Measurements from ENCODE around the gene KCNJ15.
A peak's percentile ranks its signal among the peaks of the same experiment; 100 is the strongest.
"Not testable (repeated sequence)": the region's sequence is repeated elsewhere in the genome, so short reads cannot be mapped to it uniquely, and the experiment has no call there.

Gene KCNJ15

DNA sequence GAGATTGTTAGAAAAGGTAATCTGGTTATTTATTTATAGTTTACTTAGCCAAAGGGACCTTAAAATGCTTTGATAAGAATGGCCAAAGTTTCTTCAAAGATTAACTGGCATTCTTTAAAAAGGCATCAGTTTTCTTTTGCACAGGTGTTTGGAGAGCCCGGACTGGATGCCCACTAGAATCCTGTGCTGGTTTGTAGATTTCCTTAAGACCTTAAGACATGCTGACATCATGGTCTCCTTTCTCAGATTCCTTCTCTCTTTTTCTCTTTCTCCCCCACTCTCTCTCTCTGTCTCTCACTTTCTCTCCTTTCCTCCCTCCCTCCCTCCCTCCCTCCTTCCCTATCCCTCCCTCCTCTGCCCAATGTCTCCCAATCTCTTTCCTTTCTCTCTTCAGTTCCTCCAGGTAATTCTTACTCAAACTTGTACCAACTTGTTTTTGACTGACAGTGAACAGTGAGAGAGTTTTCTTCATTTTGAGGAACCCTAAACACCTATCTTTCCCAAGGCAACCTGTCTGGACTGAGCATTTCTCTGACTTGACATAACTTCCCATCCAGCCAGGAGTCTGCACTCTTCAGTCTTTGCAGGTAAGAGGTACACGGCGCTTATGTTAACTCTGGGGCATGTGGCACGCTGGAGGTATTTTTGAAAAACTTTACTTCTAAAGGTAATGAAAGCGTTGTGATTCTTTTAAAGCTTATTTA lies at the start of gene KCNJ15:
Gene KCNJ15, plus strand, starts transcription at position 393 of the 704 bp plus-strand sequence. CDS start 42,271 bp downstream, outside the sequence.
- no peak for DNase-seq

DNA sequence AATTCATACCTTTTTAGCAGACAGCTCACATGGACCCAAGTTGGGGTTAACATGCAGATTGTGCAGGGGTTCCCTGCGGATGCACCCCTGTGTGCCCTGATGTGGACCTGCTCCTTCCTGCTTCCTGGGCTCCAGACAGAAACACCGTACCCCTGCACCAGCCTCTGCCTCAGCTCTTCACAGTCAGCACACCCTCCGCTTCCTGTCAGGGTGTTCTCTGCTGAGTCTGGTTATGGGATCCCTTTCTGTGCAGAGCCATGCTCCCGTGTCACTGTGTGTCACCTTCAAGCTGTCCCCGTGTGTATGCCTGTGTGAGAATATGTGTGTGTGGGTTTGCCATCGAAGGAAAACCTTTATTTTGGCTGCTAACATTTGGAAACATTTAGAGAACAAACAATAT lies 48.7 kb upstream of the KCNJ15 start:
- no peak for DNase-seq

DNA sequence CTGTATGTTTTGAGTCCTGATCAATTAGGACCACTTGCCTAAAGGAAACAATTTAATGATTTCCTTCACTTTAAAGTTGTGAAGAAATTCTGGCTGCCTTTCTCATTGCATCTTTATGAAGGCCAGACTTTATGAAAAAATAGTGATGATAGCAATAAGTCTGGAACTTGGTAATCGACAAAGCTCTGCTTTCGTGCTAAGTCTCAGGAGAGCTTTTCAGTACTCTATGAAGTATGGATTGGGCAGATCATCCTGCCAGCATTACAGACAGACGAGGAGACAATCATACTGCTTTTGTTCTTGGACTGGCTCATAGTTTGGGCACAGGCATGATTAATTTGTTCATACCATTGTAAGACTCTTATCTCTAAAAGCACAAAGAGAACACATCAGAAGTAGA lies 45.5 kb upstream of the KCNJ15 start:
- no peak for DNase-seq

DNA sequence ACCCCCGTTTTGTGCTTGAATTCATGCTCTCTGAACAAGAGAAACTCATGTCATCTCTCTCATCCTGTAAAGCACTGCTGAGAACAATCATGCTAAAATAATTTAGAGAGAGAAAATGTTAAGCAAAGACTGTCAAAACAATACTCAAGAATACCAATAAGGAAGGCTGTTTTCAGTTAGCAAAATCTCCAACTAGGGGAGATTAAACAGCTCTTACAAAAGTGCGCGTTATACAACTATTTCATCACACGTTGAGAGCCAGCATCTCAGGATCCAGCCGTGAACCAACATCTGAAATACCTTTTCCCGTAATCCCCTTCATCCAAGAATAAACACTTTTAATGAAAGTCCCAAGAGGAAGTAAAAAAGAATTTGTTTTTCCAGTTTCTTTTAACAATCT lies 44.1 kb upstream of the KCNJ15 start:
- no peak for DNase-seq

DNA sequence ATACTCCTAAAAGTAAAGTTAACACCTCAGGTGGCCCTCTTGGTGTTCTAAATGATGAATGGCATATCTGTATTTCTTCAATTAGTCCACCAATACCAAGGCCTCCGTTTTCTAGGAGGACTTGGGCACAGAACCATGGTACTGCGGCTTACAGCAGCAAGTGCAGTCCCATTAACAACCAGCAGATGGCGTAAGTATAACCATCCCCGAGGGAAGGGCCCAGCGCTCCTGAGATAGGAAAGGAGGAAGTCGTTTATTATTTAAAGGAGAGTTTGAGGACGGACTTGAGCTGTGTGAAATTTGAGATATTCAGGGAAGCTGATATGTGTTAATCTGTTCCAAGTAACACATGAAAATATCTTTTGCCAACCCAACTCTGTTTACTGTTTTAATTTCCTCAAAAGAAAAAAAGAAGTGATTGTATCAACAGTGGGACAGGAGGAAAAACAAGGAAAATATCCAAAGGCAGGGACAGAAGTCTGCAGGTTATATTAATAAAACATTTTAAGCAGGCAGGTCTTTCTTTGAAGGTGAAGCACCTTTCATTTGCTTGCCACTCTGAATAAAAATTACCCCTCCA lies 37.7 kb upstream of the KCNJ15 start:
- DNase-seq = peak; percentile 94

DNA sequence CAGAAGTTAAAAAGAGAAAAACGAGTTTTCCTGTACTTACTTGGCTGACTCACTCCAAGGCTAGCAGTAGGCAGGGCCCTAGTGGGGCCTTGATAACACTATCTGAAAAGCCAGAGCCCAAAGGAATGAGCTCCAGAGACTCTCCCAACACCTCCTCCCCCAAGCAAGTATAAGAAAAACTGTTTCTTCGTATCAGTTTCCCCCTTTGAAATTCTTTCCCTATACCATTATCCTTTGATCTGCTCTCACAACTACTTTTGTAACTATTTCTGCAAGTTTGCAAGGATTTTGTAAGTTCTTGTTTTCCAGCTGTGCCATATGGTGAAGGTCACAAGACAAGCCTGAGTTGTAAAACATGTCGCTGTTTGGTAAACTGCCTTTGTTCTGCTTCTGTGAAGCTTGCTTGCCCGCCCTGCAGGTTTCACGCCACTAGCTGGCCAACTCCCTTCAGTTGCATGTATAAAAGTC lies 36.5 kb upstream of the KCNJ15 start:
- no peak for DNase-seq

DNA sequence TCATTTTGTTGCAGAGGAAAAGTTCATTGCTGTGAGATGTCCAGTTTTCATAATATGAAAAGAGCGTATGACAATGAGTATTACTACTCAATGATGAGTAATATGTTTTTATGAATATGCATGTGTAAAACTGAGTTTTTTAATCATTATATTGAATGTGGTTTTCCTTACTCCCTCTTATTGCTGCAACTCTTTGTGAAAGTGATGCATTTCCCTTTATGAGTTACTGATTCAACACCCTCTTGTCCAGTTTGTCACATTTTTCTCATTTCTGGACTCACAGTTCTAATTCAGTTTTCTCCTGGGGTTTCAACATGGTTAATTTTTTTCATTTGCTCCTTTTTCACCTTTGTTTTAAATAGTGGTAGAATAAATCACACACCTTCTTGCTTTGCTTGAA lies 35.2 kb upstream of the KCNJ15 start:
- DNase-seq = no peak

DNA sequence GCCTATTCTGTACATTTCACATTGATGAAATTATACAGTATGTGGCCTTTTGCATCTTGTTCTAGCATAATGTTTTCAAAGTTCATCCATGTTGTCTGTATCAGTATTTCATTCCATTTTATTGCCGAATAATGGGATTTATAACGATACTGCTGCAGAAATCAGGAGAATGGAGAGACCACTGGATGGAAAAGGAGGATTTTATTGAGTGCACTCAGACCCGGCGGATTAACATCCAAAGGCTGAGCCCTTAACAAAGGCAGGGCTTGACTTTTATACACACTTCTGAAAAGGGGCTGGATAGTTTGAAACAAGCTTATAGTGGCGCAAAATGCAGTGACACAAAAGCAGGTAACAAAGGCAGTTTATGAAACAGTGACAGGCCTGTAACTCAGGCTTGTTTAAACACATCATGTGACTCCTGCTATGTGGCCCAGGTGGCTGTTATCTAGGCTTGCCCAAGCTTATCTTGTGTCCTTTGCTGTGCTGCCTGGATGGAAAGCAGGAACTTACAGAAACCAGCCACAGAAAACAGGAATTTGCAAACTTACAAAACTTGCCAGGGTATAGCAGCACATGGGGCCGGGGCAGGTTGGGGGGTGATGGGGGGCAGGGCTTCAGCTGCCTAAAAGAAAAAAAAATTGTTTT lies 32.8 kb upstream of the KCNJ15 start:
- DNase-seq = no peak

DNA sequence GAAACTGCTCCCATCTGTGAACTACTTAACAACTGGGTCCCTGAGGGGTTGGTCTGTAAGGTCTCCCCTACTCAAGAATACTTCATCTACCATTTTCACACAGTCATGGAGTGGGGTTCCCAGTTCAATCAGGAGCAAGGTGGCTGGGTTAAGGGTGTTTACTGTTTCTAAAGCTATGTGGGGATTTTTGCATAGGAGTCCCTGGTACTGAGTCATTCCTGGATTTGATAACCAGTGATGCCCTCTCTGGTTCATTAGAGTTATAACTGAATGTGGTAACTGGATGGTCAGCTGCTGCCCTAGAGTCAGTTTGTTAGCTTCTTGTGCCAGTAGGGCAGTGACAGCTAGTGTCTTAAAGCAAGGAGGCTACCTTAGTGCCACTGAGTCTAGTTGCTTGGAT lies 29.4 kb upstream of the KCNJ15 start:
- no peak for DNase-seq

DNA sequence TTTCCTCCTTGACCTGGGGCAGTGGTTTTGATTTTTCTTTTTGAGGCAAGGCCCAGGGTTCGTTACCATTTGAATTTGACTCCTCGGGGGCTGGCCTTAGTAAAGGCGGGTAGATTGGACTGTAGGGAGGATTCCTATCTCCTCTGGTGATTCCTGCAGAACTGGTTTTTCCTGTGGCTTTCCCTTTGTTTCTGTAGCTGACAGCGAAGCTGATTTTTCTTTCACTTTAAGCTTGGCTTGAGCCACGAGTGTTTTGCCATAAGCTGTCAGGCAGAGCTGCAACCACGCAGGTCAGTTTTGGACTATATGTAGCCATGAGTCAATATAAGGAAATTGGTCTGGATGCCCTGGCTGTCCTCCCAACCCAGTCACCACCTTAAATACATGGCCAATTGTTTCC lies 28.7 kb upstream of the KCNJ15 start:
- DNase-seq = peak; percentile 92

DNA sequence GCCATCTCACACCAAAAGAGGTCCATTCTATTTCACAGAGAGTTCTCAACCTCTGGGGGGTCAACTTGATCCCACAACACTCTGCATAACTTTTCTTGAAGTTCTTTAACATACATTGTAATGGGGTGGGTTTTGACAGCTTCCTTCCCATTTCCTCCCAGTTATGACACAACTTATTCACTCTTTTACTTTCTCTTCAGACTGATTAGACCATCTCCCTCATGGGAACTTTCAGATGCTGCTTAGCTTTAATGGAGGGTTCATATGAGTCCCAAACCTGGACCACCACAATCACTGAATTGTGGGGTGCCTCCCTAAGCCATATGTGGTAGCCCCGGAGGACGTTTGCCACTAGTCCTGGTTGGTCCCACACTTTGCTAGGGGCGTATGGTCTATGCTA lies 28.3 kb upstream of the KCNJ15 start:
- no peak for DNase-seq

DNA sequence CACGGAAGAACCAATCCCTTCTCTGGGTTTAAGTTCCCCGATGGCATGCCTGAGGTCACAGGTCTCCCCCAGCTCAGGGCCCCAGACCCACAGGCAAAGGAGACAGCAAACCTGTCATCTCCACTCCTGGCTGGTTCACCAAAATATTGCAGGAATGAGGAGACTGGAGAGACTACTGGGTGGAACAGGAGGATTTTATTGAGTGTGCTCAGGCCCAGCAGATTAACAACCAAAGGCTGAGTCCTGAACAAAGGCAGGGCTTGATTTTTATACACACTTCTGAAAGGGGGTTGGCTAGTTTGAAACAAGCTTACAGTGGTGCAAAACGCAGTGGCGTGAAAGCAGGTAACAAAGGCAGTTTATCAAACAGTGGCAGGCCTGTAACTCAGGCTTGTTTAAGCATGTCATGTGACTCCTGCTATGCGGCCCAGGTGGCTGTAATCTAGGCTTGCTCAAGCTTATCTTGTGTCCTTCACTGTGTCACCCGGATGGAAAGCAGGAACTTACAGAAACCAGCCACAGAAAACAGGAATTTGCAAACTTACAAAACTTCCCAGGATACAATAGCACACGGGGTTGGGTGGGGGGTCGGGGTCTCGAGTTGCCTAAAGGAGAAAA lies 27.4 kb upstream of the KCNJ15 start:
- no peak for DNase-seq

DNA sequence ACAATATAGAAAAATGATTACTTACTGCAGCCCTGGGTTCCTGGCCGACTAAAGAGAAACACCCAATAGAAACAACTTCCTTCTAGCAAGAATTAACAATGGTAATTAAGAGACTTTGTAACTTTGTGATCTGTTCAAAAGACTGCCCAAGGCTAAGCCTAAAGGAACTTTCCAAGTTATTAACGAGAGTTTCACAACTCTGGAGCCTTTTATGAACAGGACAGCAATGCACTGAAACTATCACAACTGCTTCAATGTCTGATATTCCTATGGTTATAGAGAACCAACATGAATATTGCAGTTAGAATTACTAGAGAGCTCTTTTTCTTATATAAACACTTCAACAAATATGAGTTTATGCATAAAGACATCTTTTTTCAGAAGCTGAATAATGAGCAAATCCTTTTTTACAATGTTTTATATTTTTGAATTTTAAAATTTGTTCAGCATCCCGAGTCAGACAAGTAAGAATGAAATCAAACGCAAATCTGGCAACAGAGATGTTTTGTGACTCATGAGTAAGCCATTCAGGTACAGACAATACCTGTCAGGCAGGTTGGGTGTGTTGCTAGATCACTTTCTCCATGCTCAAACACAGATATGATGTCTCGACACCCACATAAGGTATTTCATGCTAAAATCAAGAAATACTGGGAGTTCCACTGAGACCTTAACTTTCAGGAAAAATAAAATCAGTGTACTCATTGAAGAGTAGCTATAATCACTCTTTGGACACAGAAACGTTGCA lies 22.2 kb upstream of the KCNJ15 start:
- peak; percentile 11 for DNase-seq

DNA sequence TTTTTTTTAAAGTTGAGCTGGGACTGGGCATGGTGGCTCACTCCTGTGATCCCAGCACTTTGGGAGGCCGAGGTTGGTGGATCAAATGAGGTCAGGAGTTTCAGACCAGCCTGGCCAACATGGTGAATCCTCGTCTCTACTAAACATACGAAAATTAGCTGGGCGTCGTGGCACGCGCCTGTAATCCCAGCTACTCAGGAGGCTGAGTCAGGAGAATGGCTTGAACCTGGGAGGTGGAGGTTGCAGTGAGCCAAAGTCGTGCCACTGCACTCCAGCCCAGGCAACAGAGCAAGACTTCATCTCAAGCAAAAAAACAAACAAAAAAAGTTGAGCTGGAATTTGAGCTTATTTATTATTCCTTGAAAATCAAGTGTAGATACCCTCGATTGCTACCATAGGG lies 21.5 kb upstream of the KCNJ15 start:
- not testable (repeated sequence) for DNase-seq

DNA sequence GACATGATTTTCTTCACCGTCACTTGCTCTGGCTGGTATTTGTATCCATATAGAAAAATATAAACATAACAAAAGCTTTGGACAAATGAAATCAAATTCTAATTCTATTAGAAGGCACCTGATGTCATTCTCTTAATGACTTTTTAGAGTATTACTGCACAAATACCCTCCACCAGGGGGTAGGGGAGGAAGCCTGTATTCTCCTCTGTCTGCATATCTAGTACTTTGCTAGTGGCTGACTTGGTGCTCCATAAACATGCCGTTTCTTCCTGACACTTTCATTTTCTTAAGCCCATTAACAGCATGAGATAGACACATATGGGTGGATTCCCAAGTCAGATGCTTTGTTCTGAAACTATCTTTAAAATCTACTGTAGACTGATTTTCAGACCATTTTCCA lies 20.6 kb upstream of the KCNJ15 start:
- no peak for DNase-seq

DNA sequence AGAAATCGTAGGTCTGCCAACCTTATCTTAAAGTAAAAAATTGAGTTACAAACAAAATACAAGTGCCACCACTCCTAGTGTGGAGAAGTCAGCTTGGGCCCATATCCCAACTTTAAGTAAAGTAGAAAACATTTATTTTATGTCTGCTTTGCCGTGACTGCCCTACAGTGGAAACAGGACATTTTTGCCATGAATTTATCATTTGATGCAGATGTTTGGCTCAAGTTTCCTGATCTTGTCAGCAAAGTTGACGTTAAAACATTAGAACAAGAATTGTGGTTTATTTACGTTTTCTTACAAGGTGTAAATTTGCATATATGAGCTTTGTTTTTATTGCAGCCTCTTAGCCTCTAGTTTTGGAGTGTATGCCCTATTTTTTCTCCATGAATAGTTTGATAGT lies 17.1 kb upstream of the KCNJ15 start:
- DNase-seq = no peak

DNA sequence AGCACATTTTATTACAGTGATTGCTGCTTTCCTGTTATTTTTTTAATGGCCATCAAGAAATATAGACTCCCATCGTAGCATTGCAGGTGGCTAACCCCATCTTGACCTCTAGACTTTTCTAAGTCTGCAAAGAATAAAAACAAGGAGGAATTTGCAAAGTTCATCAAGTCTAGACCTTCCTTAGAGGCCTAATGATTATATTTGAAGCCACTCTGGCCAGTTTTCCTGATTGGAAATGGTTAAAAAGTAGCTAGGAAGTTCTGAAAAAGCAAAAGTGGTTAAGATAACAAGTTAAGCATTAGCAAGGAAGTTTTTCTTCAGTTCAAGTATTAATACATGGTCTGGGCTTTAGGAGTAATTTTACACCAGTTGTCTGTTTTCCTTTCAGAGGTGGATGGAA lies 16.7 kb upstream of the KCNJ15 start:
- DNase-seq = no peak

DNA sequence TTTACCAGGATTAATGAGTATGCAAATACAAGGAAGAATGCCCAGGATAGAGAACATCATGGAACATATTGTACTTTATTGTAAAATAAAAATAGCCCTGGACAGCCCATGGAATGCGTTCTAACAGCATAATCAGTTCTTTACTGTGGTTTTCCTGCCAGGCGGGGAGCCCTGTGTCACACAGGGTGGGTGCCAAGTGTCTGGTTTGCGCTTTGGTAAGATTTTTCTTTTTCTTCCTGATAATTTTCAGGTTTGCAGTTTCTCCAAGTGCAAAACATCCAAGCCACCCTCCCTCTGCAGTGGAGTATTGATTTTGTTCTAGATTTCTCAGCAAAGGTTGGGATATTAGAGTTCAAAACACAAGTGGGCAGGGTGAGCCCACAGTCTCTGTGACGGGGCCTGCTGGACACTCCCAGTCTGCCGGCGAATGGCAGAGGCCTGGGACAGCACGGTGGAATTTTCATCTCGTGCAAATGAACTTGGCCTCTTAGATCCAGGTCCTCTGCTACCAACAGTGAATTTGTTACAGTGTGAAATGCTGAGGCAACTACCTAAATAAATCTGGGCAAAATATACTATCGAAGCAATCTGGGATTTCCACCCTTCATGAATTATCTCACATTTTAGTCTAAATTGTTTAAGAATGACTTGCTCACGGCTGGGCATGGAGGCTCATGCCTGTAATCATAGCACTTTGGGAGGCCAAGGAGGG lies 15.6 kb upstream of the KCNJ15 start:
- no peak for DNase-seq

DNA sequence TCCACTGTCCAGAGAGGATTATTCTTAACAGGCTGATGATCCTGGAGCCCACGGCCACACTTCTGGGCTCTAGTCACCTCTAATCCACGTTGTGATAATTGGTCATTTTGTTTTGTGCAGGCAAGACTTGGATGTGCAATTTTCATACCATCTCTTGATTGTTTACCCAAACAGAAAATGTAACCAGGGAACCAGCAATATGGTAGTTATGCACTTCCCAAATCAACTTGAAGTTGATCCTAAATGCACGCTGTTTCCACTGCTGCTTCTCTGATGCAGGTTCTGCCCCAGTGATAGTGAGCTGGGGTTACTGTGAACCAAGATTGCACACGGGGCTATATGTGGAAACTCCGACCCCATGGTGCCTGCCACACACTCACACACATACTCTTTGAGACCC lies 14.7 kb upstream of the KCNJ15 start:
- no peak for DNase-seq

DNA sequence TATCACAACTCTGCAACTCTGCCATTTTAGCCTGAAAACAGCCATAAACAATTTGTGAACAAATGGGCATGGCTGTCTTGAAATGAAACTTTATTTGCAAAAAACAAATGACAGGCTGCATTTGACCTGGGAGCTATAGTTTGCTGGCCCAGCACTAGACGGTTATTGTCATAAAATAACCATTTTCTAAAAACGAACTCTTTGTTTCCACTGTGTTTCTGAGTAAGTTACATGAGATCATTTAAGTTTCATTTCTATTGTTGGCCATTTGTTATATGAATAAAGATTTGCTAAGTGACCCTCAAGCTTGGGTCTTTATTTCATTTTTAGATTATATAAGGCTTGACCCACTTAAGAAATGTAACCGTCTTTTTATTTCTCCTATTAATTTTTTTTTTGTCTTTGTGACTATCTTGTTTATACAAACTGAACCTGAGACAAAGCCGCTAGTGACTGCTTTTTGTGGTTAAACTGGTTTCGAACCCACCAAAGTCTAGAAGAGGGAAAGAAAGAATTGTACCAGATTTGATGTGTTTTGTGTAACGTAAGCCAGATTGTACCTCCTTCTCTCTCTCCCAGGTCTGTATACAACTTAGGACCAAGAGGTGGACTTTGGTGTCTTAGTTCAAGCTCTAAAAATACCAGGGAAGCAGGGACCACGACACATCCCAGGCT lies 12.9 kb upstream of the KCNJ15 start:
- no peak for DNase-seq

DNA sequence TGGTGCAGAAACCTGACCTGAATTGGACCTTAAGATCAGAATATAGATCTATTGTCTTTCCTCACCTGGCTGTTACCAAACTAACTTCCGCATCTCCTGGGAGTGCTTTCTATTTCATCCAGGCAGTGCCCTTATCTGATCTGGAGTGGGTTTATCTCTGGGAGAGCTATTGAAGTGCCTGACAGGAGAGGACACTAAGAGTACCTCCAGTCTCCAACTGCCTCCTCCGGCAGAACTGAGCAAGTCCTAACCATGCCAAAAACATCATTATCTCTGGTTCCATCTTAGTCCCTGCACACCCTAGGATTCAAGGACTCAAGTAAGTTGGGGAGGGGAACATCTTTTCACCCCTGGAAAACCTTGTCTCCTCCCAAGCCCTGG lies 12.4 kb upstream of the KCNJ15 start:
- no peak for DNase-seq
